Suprapubic skin (tissue), 3 donors: Measurements from ENCODE around the gene PCSK2.

Experiments
- CTCF ChIP-seq, 2 donors: fragments of 200-600 bp in 1 of 2; fragments of 450-650 bp in 1 of 2; sonication (generic) in 1 of 2; IDR thresholded peaks; one replicate each; pipeline ENCODE4 v1.5.1; 2016 to 2019; ENCODE audit warnings: antibody characterized with exemption in 2 of 2, mild to moderate bottlenecking in 1 of 2, moderate library complexity in 1 of 2
- POLR2A ChIP-seq, 2 donors: fragments of 450-650 bp; IDR thresholded peaks; one replicate each; pipeline ENCODE4 v1.6.1; 2017; ENCODE audit warnings: antibody characterized with exemption in 2 of 2, mild to moderate bottlenecking in 2 of 2, moderate library complexity in 2 of 2

DNA sequence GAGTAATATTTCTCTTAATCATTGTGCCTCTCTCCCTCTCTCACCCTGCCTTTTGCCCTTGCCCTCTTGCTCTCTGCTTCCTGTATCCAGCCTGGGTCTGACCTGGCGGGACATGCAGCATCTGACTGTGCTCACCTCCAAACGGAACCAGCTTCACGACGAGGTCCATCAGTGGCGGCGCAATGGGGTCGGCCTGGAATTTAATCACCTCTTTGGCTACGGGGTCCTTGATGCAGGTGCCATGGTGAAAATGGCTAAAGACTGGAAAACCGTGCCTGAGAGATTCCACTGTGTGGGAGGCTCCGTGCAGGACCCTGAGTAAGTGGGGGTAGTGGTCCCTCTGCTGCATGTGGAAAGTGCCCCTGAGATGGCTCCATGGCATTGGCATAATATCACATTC, 238.4 kb downstream of the PCSK2 start:
- TF ChIP-seq CTCF (IDR thresholded peaks at IDR 0.05) (no peak), POLR2A (IDR thresholded peaks at IDR 0.05) (no peak)
